Esophagus squamous epithelium (tissue), 4 donors: ENCODE data around the gene SOWAHA.

Source experiments
- POLR2A ChIP-seq, 4 donors: fragments of 450-650 bp; IDR thresholded peaks; one replicate each; pipeline ENCODE4 v1.6.1; 2017; ENCODE audit warnings: antibody characterized with exemption in 4 of 4, mild to moderate bottlenecking in 4 of 4, moderate library complexity in 3 of 4
- TF ChIP-seq, protein P1 (sequence below), 6 experiments: fragments of 450-650 bp in 4 of 6; fragments of 200-600 bp in 2 of 6; sonication (generic) in 2 of 6; IDR thresholded peaks; one replicate each; pipeline ENCODE4 v1.5.1; 2016 to 2019; ENCODE audit warnings: antibody characterized with exemption in 6 of 6, mild to moderate bottlenecking in 4 of 6, moderate library complexity in 4 of 6

- TF ChIP-seq, protein P1, sequence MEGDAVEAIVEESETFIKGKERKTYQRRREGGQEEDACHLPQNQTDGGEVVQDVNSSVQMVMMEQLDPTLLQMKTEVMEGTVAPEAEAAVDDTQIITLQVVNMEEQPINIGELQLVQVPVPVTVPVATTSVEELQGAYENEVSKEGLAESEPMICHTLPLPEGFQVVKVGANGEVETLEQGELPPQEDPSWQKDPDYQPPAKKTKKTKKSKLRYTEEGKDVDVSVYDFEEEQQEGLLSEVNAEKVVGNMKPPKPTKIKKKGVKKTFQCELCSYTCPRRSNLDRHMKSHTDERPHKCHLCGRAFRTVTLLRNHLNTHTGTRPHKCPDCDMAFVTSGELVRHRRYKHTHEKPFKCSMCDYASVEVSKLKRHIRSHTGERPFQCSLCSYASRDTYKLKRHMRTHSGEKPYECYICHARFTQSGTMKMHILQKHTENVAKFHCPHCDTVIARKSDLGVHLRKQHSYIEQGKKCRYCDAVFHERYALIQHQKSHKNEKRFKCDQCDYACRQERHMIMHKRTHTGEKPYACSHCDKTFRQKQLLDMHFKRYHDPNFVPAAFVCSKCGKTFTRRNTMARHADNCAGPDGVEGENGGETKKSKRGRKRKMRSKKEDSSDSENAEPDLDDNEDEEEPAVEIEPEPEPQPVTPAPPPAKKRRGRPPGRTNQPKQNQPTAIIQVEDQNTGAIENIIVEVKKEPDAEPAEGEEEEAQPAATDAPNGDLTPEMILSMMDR (IDR thresholded peaks at IDR 0.05): peak in 1 of 6 experiments; percentile 26
- no peak for TF ChIP-seq POLR2A (IDR thresholded peaks at IDR 0.05)
Observed at GRCh38 chr5:132807163-132807838, 5.8 kb upstream of the SOWAHA start.
